ENCODE data around the gene TATDN3.

DNA sequence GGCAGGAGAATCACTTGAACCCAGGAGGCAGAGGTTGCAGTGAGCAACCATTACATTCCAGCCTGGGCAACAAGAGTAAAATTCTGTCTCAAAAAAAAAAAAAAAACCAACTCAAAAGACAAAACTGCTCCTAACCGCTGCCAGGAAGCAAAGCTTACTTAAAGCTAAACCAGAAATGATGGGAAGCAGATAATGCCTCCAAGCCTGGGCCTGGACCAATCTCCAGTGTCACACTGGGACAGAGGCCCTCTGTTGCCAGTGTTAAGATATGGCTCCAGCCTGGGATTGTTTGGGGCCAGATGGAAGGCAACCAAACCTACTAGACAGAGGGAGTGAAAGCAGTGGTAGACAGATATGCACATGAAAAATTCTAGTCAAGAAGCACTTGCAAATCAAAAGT lies 37.0 kb upstream of the TATDN3 start:
- TF ChIP-seq CTCF (tag by site-specific recombination; IDR thresholded peaks at IDR 0.05) (no peak), ZBTB17 (tag by site-specific recombination; IDR thresholded peaks at IDR 0.05) (no peak), ZNF544 (tag by site-specific recombination; IDR thresholded peaks at IDR 0.05) (no peak), ZBTB7A (tag by site-specific recombination; IDR thresholded peaks at IDR 0.05; ENCODE audit: low read depth) (no peak), ZNF701 (tag by site-specific recombination; IDR thresholded peaks at IDR 0.05) (no peak), ATF2 (tag by site-specific recombination; IDR thresholded peaks at IDR 0.05; ENCODE audit: low read depth) (no peak), ZBTB20 (tag by site-specific recombination; IDR thresholded peaks at IDR 0.05) (no peak), MZF1 (tag by site-specific recombination; IDR thresholded peaks at IDR 0.05; ENCODE audit: borderline replicate concordance) (no peak), KLF9 (tag by site-specific recombination; IDR thresholded peaks at IDR 0.05; ENCODE audit: low read depth) (no peak), ZNF549 (tag by site-specific recombination; IDR thresholded peaks at IDR 0.05) (no peak)
- TF ChIP-seq, protein P1, sequence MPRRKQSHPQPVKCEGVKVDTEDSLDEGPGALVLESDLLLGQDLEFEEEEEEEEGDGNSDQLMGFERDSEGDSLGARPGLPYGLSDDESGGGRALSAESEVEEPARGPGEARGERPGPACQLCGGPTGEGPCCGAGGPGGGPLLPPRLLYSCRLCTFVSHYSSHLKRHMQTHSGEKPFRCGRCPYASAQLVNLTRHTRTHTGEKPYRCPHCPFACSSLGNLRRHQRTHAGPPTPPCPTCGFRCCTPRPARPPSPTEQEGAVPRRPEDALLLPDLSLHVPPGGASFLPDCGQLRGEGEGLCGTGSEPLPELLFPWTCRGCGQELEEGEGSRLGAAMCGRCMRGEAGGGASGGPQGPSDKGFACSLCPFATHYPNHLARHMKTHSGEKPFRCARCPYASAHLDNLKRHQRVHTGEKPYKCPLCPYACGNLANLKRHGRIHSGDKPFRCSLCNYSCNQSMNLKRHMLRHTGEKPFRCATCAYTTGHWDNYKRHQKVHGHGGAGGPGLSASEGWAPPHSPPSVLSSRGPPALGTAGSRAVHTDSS (tag by site-specific recombination; IDR thresholded peaks at IDR 0.05): no peak

All from HEK293 (cell line).